Osteocyte (in vitro differentiated cells): ENCODE measurements around the gene C16orf89. TPM values are rescaled to one million over a fixed set of nuclear protein-coding genes. Genes with fewer than 3 reads are reported as not detected.
"Not testable (repeated sequence)": the region's sequence is repeated elsewhere in the genome, so short reads cannot be mapped to it uniquely, and the experiment has no call there.

Source experiments
- DNase-seq: peaks from one replicate; pipeline ENCODE4 v3.0.0; 2021; ENCODE audit warnings: mixed read lengths; ENCODE audit not compliant: unreplicated experiment; ENCODE audit errors: extremely low spot score
- H3K27ac Mint-ChIP-seq: one replicate; pipeline ENCODE4 v1.8.0; 2021; ENCODE audit warnings: mild to moderate bottlenecking, mixed read lengths; ENCODE audit not compliant: unreplicated experiment
- H3K27me3 Mint-ChIP-seq: one replicate; pipeline ENCODE4 v1.8.0; 2021; ENCODE audit warnings: mixed read lengths; ENCODE audit not compliant: unreplicated experiment
- H3K36me3 Mint-ChIP-seq: one replicate; pipeline ENCODE4 v1.8.0; 2021; ENCODE audit warnings: mixed read lengths; ENCODE audit not compliant: unreplicated experiment
- H3K4me1 Mint-ChIP-seq: one replicate; pipeline ENCODE4 v1.8.0; 2021; ENCODE audit warnings: mixed read lengths; ENCODE audit not compliant: unreplicated experiment
- H3K4me3 Mint-ChIP-seq: one replicate; pipeline ENCODE4 v1.8.0; 2021; ENCODE audit warnings: mild to moderate bottlenecking, moderate library complexity, mixed read lengths; ENCODE audit not compliant: unreplicated experiment
- H3K9me3 Mint-ChIP-seq: one replicate; pipeline ENCODE4 v1.8.0; 2021; ENCODE audit warnings: mixed read lengths; ENCODE audit not compliant: unreplicated experiment
- total RNA-seq: library from RNA; stranded (reverse); gene quantifications from 2 replicates; pipeline ENCODE4 v1.2.1, GENCODE V29; 2021
- TF ChIP-seq, protein P1 (sequence below): fragments of 200-600 bp; sonication (generic); IDR thresholded peaks from 2 replicates; pipeline ENCODE4 v1.5.0; 2021; ENCODE audit warnings: antibody characterized with exemption, mild to moderate bottlenecking, moderate library complexity

The C16orf89 gene
- total RNA-seq, 1 donor from 2014 or later: not detected

- not testable (repeated sequence) for H3K4me3 Mint-ChIP-seq, DNase-seq, H3K27ac Mint-ChIP-seq, H3K9me3 Mint-ChIP-seq, H3K27me3 Mint-ChIP-seq, H3K4me1 Mint-ChIP-seq
- TF ChIP-seq, protein P1, sequence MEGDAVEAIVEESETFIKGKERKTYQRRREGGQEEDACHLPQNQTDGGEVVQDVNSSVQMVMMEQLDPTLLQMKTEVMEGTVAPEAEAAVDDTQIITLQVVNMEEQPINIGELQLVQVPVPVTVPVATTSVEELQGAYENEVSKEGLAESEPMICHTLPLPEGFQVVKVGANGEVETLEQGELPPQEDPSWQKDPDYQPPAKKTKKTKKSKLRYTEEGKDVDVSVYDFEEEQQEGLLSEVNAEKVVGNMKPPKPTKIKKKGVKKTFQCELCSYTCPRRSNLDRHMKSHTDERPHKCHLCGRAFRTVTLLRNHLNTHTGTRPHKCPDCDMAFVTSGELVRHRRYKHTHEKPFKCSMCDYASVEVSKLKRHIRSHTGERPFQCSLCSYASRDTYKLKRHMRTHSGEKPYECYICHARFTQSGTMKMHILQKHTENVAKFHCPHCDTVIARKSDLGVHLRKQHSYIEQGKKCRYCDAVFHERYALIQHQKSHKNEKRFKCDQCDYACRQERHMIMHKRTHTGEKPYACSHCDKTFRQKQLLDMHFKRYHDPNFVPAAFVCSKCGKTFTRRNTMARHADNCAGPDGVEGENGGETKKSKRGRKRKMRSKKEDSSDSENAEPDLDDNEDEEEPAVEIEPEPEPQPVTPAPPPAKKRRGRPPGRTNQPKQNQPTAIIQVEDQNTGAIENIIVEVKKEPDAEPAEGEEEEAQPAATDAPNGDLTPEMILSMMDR: peak; percentile 63
- peaks cover 21% of the 10 kb centered on the region for H3K36me3 Mint-ChIP-seq
These were observed 19.0 kb upstream of the C16orf89 start for GRCh38 chr16:5084802-5085201.

- not testable (repeated sequence) for H3K9me3 Mint-ChIP-seq, H3K4me3 Mint-ChIP-seq, DNase-seq, H3K27me3 Mint-ChIP-seq, H3K4me1 Mint-ChIP-seq, H3K27ac Mint-ChIP-seq
- peaks cover 23% of the 10 kb centered on the region for H3K36me3 Mint-ChIP-seq
These were observed 18.5 kb upstream of the C16orf89 start for GRCh38 chr16:5084099-5084731.

DNA sequence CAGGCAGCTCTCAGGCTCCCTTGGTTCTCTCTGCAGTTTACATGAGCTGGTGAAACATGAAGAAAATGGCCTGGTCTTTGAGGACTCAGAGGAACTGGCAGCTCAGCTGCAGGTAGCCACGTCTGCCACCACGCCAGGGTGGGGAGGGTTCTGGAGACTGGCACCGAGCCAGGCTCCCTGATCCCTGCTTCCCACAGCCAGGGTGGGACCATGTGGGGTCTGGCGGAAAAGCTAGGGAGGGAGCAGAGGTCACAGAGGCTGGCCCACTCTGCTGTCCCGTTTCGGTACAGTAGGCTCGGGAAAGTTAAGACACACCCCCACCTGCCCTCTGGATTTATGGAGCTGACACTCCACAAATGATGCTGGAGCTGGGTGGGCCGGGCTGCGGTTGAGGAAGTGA lies 17.9 kb upstream of the C16orf89 start:
- not testable (repeated sequence) for H3K4me1 Mint-ChIP-seq, H3K27me3 Mint-ChIP-seq, DNase-seq, H3K4me3 Mint-ChIP-seq, H3K27ac Mint-ChIP-seq, H3K9me3 Mint-ChIP-seq
- H3K36me3 Mint-ChIP-seq: peaks cover 23% of the 10 kb centered on the region

- H3K36me3 Mint-ChIP-seq: peaks cover 24% of the 10 kb centered on the region
- H3K9me3 Mint-ChIP-seq, H3K27me3 Mint-ChIP-seq, DNase-seq, H3K4me3 Mint-ChIP-seq, H3K4me1 Mint-ChIP-seq, H3K27ac Mint-ChIP-seq: not testable (repeated sequence)
These were observed 15.2 kb upstream of the C16orf89 start for GRCh38 chr16:5080996-5081395.

GRCh38 chr16:5080461-5080860 lies 14.7 kb upstream of the C16orf89 start:
- H3K4me1 Mint-ChIP-seq, H3K27me3 Mint-ChIP-seq, H3K9me3 Mint-ChIP-seq, DNase-seq, H3K27ac Mint-ChIP-seq, H3K4me3 Mint-ChIP-seq: not testable (repeated sequence)
- H3K36me3 Mint-ChIP-seq: peaks cover 27% of the 10 kb centered on the region

DNA sequence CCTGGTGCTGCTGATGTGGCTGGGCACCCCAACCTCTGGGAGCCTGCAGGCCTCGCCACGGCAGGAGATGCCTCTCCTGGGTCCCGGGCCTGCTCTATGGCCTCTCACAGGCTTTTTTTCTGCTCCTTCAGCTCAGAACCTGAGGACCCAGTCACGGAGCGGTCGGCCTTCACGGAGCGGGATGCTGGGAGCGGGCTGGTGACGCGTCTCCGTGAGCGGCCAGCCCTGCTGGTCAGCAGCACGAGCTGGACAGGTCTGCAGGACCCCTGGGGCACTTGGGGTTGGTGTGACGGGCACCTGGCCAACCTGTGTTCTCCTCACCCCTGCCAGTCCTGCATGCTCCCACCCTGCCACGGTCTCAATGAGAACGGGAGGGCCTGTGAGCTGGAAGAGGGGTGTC lies 12.9 kb upstream of the C16orf89 start:
- TF ChIP-seq, protein P1: no peak
- Mint-ChIP-seq H3K36me3 (peaks cover 23% of the 10 kb centered on the region), H3K27ac (no peak overlapping the region), H3K27me3 (no peaks in the 10 kb centered on the region), H3K4me3 (no peak overlapping the region), H3K9me3 (no peaks in the 10 kb centered on the region), H3K4me1 (no peaks in the 10 kb centered on the region)
- no peak for DNase-seq

- H3K9me3 Mint-ChIP-seq: no peaks in the 10 kb centered on the region
- no peak for DNase-seq
- no peak overlapping the region for H3K27ac Mint-ChIP-seq
- peaks cover 9% of the 10 kb centered on the region for H3K4me1 Mint-ChIP-seq
- TF ChIP-seq, protein P1: no peak
- no peak overlapping the region for H3K4me3 Mint-ChIP-seq
- H3K27me3 Mint-ChIP-seq: no peaks in the 10 kb centered on the region
- peaks cover 23% of the 10 kb centered on the region for H3K36me3 Mint-ChIP-seq
These were observed 11.5 kb upstream of the C16orf89 start for GRCh38 chr16:5077304-5077703.
